ENCODE data around the gene PBX2.

PBX2 gene

GRCh38 chr6:32174416-32174815 lies 15.6 kb downstream of the PBX2 start:
- DNase-seq (ENCODE audit: low spot score), result no peak

GRCh38 chr6:32173051-32173727 lies 16.8 kb downstream of the PBX2 start:
- DNase-seq (ENCODE audit: low spot score), result no peak

GRCh38 chr6:32171234-32171633 lies 18.8 kb downstream of the PBX2 start:
- no peak for DNase-seq (ENCODE audit: low spot score)

GRCh38 chr6:32170294-32170693 lies 19.7 kb downstream of the PBX2 start:
- no peak for DNase-seq (ENCODE audit: low spot score)

- no peak for DNase-seq (ENCODE audit: low spot score)
Measured at GRCh38 chr6:32168807-32169591, 21.0 kb downstream of the PBX2 start.

- no peak for DNase-seq (ENCODE audit: low spot score)
Measured at GRCh38 chr6:32168350-32168749, 21.7 kb downstream of the PBX2 start.

GRCh38 chr6:32167761-32168262 lies 22.2 kb downstream of the PBX2 start:
- no peak for DNase-seq (ENCODE audit: low spot score)

GRCh38 chr6:32167154-32167760 lies 22.7 kb downstream of the PBX2 start:
- DNase-seq (ENCODE audit: low spot score), result no peak

- DNase-seq (ENCODE audit: low spot score), result no peak
Measured at GRCh38 chr6:32166411-32167061, 23.5 kb downstream of the PBX2 start.

- no peak for DNase-seq (ENCODE audit: low spot score)
Measured at GRCh38 chr6:32164295-32164694, 25.7 kb downstream of the PBX2 start, which contains the start of gene EGFL8. EGFL8 (plus strand) TSS chr6:32164595; CDS start chr6:32166166, 1,571 bp downstream.

GRCh38 chr6:32163559-32164258 lies 26.3 kb downstream of the PBX2 start:
- DNase-seq (ENCODE audit: low spot score), result no peak

GRCh38 chr6:32158052-32158451 lies 31.9 kb downstream of the PBX2 start:
- no peak for DNase-seq (ENCODE audit: low spot score)

GRCh38 chr6:32156891-32157290 lies 33.1 kb downstream of the PBX2 start:
- DNase-seq (ENCODE audit: low spot score), result no peak

- DNase-seq (ENCODE audit: low spot score), result peak; percentile 75
Measured at GRCh38 chr6:32154514-32155161, 35.4 kb downstream of the PBX2 start.

- peak; percentile 87 for DNase-seq (ENCODE audit: low spot score)
Measured at GRCh38 chr6:32153564-32154513, 36.2 kb downstream of the PBX2 start, which contains the start of gene PPT2. PPT2 (plus strand) TSS chr6:32154141; CDS start chr6:32154595, 454 bp downstream.

- peak; percentile 36 for DNase-seq (ENCODE audit: low spot score)
Measured at GRCh38 chr6:32152769-32153563, 37.0 kb downstream of the PBX2 start.

GRCh38 chr6:32151863-32152768 lies 37.9 kb downstream of the PBX2 start, which contains the start of gene PRRT1:
PRRT1 (minus strand) TSS chr6:32151939; CDS start chr6:32151827, 112 bp downstream.
- no peak for DNase-seq (ENCODE audit: low spot score)

All from HuH-7 (cell line).